Measurements from ENCODE around the gene ANKK1. TPM values are rescaled to one million over a fixed set of nuclear protein-coding genes. Genes with fewer than 3 reads are reported as not detected.

ANKK1 gene
- total and polyA plus RNA-seq, 2 donors (not counting 1 experiment from before 2014, with no cell fraction given): 0.89 to 5.3 TPM

- no peak overlapping the region for H3K9ac ChIP-seq (ENCODE audit: low read length)
- H2AFZ ChIP-seq (ENCODE audit: insufficient read depth, low read depth, low read length, poor library complexity, severe bottlenecking): no peak overlapping the region
- H3K27me3 ChIP-seq (replicated peaks in 1 of 4; ENCODE audit: control extremely low read depth in 1 of 4, control insufficient read depth in 3 of 4, insufficient read depth in 4 of 4, low read length in 3 of 4): no peaks in the 10 kb centered on the region
- POLR2A ChIA-PET: no interaction called here
- no peak overlapping the region for H3K4me3 ChIP-seq (ENCODE audit: control extremely low read depth in 1 of 5, extremely low read depth in 1 of 5, insufficient read depth in 1 of 5, low read depth in 2 of 5, low read length in 4 of 5)
- H3K36me3 ChIP-seq (replicated peaks in 1 of 2; ENCODE audit: control extremely low read depth in 1 of 2, control insufficient read depth in 1 of 2, extremely low read depth in 1 of 2, insufficient read depth in 2 of 2, low read length in 1 of 2): no peaks in the 10 kb centered on the region
- TF ChIP-seq EZH2 (IDR thresholded peaks at IDR 0.05; ENCODE audit: borderline replicate concordance, insufficient read depth, low read depth, low read length, poor library complexity, severe bottlenecking) (no peak), CTCF (IDR thresholded peaks at IDR 0.05) (no peak)
- H4K20me1 ChIP-seq (ENCODE audit: control insufficient read depth, insufficient read depth, low read length, poor library complexity, severe bottlenecking): no peaks in the 10 kb centered on the region
- no peaks in the 10 kb centered on the region for H3K4me1 ChIP-seq (ENCODE audit: control insufficient read depth in 2 of 2, insufficient read depth in 2 of 2, low read length in 2 of 2)
- no peaks in the 10 kb centered on the region for H3K9me3 ChIP-seq (ENCODE audit: control extremely low read depth in 1 of 3, control insufficient read depth in 2 of 3, insufficient read depth in 1 of 3, low read length in 2 of 3)
- WGBS (ENCODE audit: insufficient coverage): 85% methylated on average over 7 of the region's 8 CpGs
- no peak overlapping the region for H3K27ac ChIP-seq (ENCODE audit: low read length in 2 of 2)
- H3K9me3 Mint-ChIP-seq (ENCODE audit: insufficient read depth): no peaks in the 10 kb centered on the region
- CTCF ChIA-PET: no interaction called here
- intact Hi-C loops (cut with micrococcal nuclease): no loop called here
- H3K4me1 Mint-ChIP-seq: no peaks in the 10 kb centered on the region
- no peak overlapping the region for H3K4me3 Mint-ChIP-seq
- no peak for DNase-seq
- peaks cover 11% of the 10 kb centered on the region for H3K27me3 Mint-ChIP-seq
- no peak for ATAC-seq (ENCODE audit: low read depth)
- H3K27ac Mint-ChIP-seq: no peak overlapping the region
- H3K79me2 ChIP-seq (ENCODE audit: control insufficient read depth, insufficient read depth, low read length): no peaks in the 10 kb centered on the region
- H3K4me2 ChIP-seq (replicated peaks; ENCODE audit: low read depth, low read length, poor library complexity, severe bottlenecking): no peak overlapping the region
These were observed 47.8 kb downstream of the ANKK1 start for GRCh38 chr11:113435190-113435968.

- WGBS (ENCODE audit: insufficient coverage): 80% methylated on average over 3 of the region's 6 CpGs
- no peaks in the 10 kb centered on the region for H3K4me1 Mint-ChIP-seq
- Histone ChIP-seq H3K27ac (ENCODE audit: low read length in 2 of 2) (no peak overlapping the region), H3K36me3 (replicated peaks in 1 of 2; ENCODE audit: control extremely low read depth in 1 of 2, control insufficient read depth in 1 of 2, extremely low read depth in 1 of 2, insufficient read depth in 2 of 2, low read length in 1 of 2) (no peaks in the 10 kb centered on the region), H3K27me3 (replicated peaks in 1 of 4; ENCODE audit: control extremely low read depth in 1 of 4, control insufficient read depth in 3 of 4, insufficient read depth in 4 of 4, low read length in 3 of 4) (no peaks in the 10 kb centered on the region), H3K4me1 (ENCODE audit: control insufficient read depth in 2 of 2, insufficient read depth in 2 of 2, low read length in 2 of 2) (no peaks in the 10 kb centered on the region), H3K9me3 (ENCODE audit: control extremely low read depth in 1 of 3, control insufficient read depth in 2 of 3, insufficient read depth in 1 of 3, low read length in 2 of 3) (no peaks in the 10 kb centered on the region), H3K4me2 (replicated peaks; ENCODE audit: low read depth, low read length, poor library complexity, severe bottlenecking) (no peak overlapping the region), H4K20me1 (ENCODE audit: control insufficient read depth, insufficient read depth, low read length, poor library complexity, severe bottlenecking) (no peaks in the 10 kb centered on the region), H3K79me2 (ENCODE audit: control insufficient read depth, insufficient read depth, low read length) (no peaks in the 10 kb centered on the region), H3K9ac (ENCODE audit: low read length) (no peak overlapping the region), H3K4me3 (ENCODE audit: control extremely low read depth in 1 of 5, extremely low read depth in 1 of 5, insufficient read depth in 1 of 5, low read depth in 2 of 5, low read length in 4 of 5) (no peak overlapping the region), H2AFZ (ENCODE audit: insufficient read depth, low read depth, low read length, poor library complexity, severe bottlenecking) (no peak overlapping the region)
- no peak for DNase-seq
- H3K27ac Mint-ChIP-seq: no peak overlapping the region
- intact Hi-C loops (cut with micrococcal nuclease): no loop called here
- ChIA-PET POLR2A (no interaction called here), CTCF (no interaction called here)
- no peak for TF ChIP-seq EZH2 (IDR thresholded peaks at IDR 0.05; ENCODE audit: borderline replicate concordance, insufficient read depth, low read depth, low read length, poor library complexity, severe bottlenecking)
- no peak for TF ChIP-seq CTCF (IDR thresholded peaks at IDR 0.05)
- no peak overlapping the region for H3K4me3 Mint-ChIP-seq
- ATAC-seq (ENCODE audit: low read depth): no peak
- H3K27me3 Mint-ChIP-seq: peaks cover 16% of the 10 kb centered on the region
- no peaks in the 10 kb centered on the region for H3K9me3 Mint-ChIP-seq (ENCODE audit: insufficient read depth)
These were observed 49.2 kb downstream of the ANKK1 start for GRCh38 chr11:113436672-113437252.

All from B cell (primary cell).